Activated CD8-positive, alpha-beta memory T cell treated with anti-CD3 and anti-CD28 coated beads for 48 hours (primary cell): ENCODE data around the gene RNF25.
"Not testable (repeated sequence)": the region's sequence is repeated elsewhere in the genome, so short reads cannot be mapped to it uniquely, and the experiment has no call there.

Experiments
- DNase-seq, 3 experiments: peaks; one replicate each; pipeline ENCODE4 v3.0.0-alpha.2; 2020; ENCODE audit warnings: low read depth in 2 of 3, low spot score in 2 of 3

RNF25 gene

GRCh38 chr2:218671654-218672566, at the start of gene RNF25, which contains the start of gene STK36:
RNF25 (minus strand) TSS chr2:218672002; CDS start chr2:218671970, 32 bp downstream.
STK36 (plus strand) TSS chr2:218672086; CDS start chr2:218672830, 744 bp downstream.
- peak; percentile 51 to 63 (median 62) for DNase-seq

- no peak for DNase-seq
These were observed 49.7 kb upstream of the RNF25 start for GRCh38 chr2:218721488-218721887.

- DNase-seq = no peak
These were observed 48.5 kb upstream of the RNF25 start for GRCh38 chr2:218720048-218721041.

- no peak for DNase-seq
These were observed 47.7 kb upstream of the RNF25 start for GRCh38 chr2:218719457-218719856.

GRCh38 chr2:218718058-218718457, 46.3 kb upstream of the RNF25 start:
- no peak for DNase-seq

GRCh38 chr2:218717262-218717661, 45.5 kb upstream of the RNF25 start:
- no peak for DNase-seq

GRCh38 chr2:218716070-218716469, 44.3 kb upstream of the RNF25 start:
- DNase-seq = no peak

- no peak for DNase-seq
These were observed 42.1 kb upstream of the RNF25 start for GRCh38 chr2:218713922-218714321.

- no peak for DNase-seq
These were observed 39.7 kb upstream of the RNF25 start for GRCh38 chr2:218711550-218711929.

- peak; percentile 90 to 97 (median 97) for DNase-seq
These were observed 39.1 kb upstream of the RNF25 start, which contains the start of gene TTLL4 for GRCh38 chr2:218710687-218711549. TTLL4 (plus strand) TSS chr2:218710835; CDS start chr2:218737677, 26,842 bp downstream.

GRCh38 chr2:218710334-218710686, 38.5 kb upstream of the RNF25 start:
- DNase-seq = no peak

- DNase-seq = no peak
These were observed 38.1 kb upstream of the RNF25 start for GRCh38 chr2:218709908-218710307.

GRCh38 chr2:218708086-218708485, 36.3 kb upstream of the RNF25 start:
- DNase-seq = no peak

GRCh38 chr2:218703341-218703740, 31.5 kb upstream of the RNF25 start:
- DNase-seq = no peak

- no peak for DNase-seq
These were observed 30.0 kb upstream of the RNF25 start for GRCh38 chr2:218701806-218702205.

- no peak for DNase-seq
These were observed 27.1 kb upstream of the RNF25 start for GRCh38 chr2:218698885-218699284.

GRCh38 chr2:218694405-218695145, 22.8 kb upstream of the RNF25 start:
- DNase-seq = no peak

GRCh38 chr2:218691234-218691633, 19.4 kb upstream of the RNF25 start:
- DNase-seq = no peak

GRCh38 chr2:218687400-218688060, 15.7 kb upstream of the RNF25 start:
- DNase-seq = not testable (repeated sequence)
